Smooth muscle cell (in vitro differentiated cells): ENCODE data around the gene SEMA3C. TPM values are rescaled to one million over a fixed set of nuclear protein-coding genes. Genes with fewer than 3 reads are reported as not detected.
A peak's percentile ranks its signal among the peaks of the same experiment; 100 is the strongest.

Experiments used
- DNase-seq: peaks from one replicate; lab custom pipeline; 2025; ENCODE audit not compliant: unreplicated experiment; lab: John Stamatoyannopoulos, UW
- H2AFZ ChIP-seq: fragments of 200-600 bp; sonication (generic); 2 replicates; pipeline ENCODE4 v1.6.0; 2016; ENCODE audit warnings: antibody characterized with exemption, low read depth, mild to moderate bottlenecking
- H3F3A ChIP-seq: fragments of 200-600 bp; sonication (generic); 2 replicates; pipeline ENCODE4 v1.6.0; 2017; ENCODE audit warnings: antibody characterized with exemption, low read depth
- H3K27ac ChIP-seq: fragments of 200-600 bp; sonication (generic); 2 replicates; pipeline ENCODE4 v1.5.1; 2016; ENCODE audit warnings: low read depth, mild to moderate bottlenecking
- H3K27me3 ChIP-seq: fragments of 200-600 bp; sonication (generic); 2 replicates; pipeline ENCODE4 v1.6.1; 2016; ENCODE audit warnings: low read depth, mild to moderate bottlenecking
- H3K36me3 ChIP-seq: fragments of 200-600 bp; sonication (generic); 2 replicates; pipeline ENCODE4 v1.5.1; 2016; ENCODE audit warnings: low read depth
- H3K4me1 ChIP-seq: fragments of 200-600 bp; sonication (generic); 2 replicates; pipeline ENCODE4 v1.5.1; 2016; ENCODE audit warnings: low read depth
- H3K4me2 ChIP-seq: fragments of 200-600 bp; sonication (generic); 2 replicates; pipeline ENCODE4 v1.6.0; 2016; ENCODE audit warnings: mild to moderate bottlenecking
- H3K4me3 ChIP-seq: fragments of 200-600 bp; sonication (generic); 2 replicates; pipeline ENCODE4 v1.5.1; 2016; ENCODE audit warnings: mild to moderate bottlenecking
- H3K79me2 ChIP-seq: fragments of 200-600 bp; sonication (generic); 2 replicates; pipeline ENCODE4 v1.6.0; 2016; ENCODE audit warnings: low read depth, mild to moderate bottlenecking
- H3K9ac ChIP-seq: fragments of 200-600 bp; sonication (generic); 2 replicates; pipeline ENCODE4 v1.6.0; 2016; ENCODE audit warnings: low read depth
- H3K9me3 ChIP-seq: fragments of 200-600 bp; sonication (generic); replicated peaks from 2 replicates; pipeline ENCODE4 v1.5.1; 2016; ENCODE audit warnings: low read depth
- H4K20me1 ChIP-seq: fragments of 200-600 bp; sonication (generic); 2 replicates; pipeline ENCODE4 v1.6.0; 2016; ENCODE audit warnings: low read depth
- WGBS: methylation state at CpG from one replicate; pipeline ENCODE4 v1.1.7; 2016; ENCODE audit warnings: low lambda C conversion rate; 5-methylcytosine and 5-hydroxymethylcytosine counted together
- polyA plus RNA-seq: library from polyadenylated mRNA; unstranded; fragments of >200 nt; fragmentation: Nextera tagmentation; extraction: Ambion mirVana; gene quantifications from 2 replicates; pipeline ENCODE4 v1.2.1, GENCODE V29; 2016
- total RNA-seq: library from RNA; depleted of rRNA; stranded (reverse); fragments of >200 nt; gene quantifications from 2 replicates; pipeline ENCODE4 v1.2.3, GENCODE V29; 2014
- TF ChIP-seq, protein P1 (sequence below): fragments of 200-600 bp; sonication (generic); IDR thresholded peaks from 2 replicates; pipeline ENCODE4 v1.5.1; 2017; ENCODE audit warnings: borderline replicate concordance, mild to moderate bottlenecking, antibody characterized with exemption; ENCODE audit not compliant: insufficient read depth, poor library complexity, severe bottlenecking

The SEMA3C gene
- total and polyA plus RNA-seq, 2 experiments from 2014 or later: 20.6 to 295 TPM

DNA sequence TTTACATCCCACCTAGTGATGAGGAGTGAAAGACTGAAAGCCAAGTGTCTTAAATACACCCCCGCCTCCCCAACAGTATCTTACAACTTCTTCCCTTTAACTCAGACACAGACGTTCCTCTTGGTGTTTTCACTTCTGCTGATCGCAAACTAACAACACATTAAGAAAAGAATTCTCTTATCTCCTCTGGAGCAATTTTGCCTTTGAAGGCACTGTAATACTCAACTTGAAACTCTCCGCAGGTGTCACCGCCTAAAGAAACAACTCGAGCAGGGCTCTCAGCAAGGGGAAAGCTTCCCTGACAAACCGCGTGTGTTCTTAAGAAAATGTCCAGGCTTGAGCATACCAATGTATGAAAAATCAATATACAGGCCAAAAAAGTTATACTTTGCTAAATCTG lies 452 bp downstream of the SEMA3C start:
- Histone ChIP-seq H4K20me1 (no peaks in the 10 kb centered on the region), H3K27me3 (no peaks in the 10 kb centered on the region), H3K9ac (peak overlapping the region; percentile 72), H3K4me3 (peak overlapping the region; percentile 93), H3K36me3 (no peaks in the 10 kb centered on the region), H3F3A (no peaks in the 10 kb centered on the region), H3K27ac (peak overlapping the region; percentile 72), H2AFZ (peak overlapping the region; percentile 92), H3K4me2 (peak overlapping the region; percentile 95), H3K9me3 (no peaks in the 10 kb centered on the region), H3K79me2 (peaks cover 33% of the 10 kb centered on the region), H3K4me1 (peaks cover 2% of the 10 kb centered on the region)
- WGBS: 4% methylated on average over 8 of the region's 8 CpGs
- no peak for DNase-seq
- TF ChIP-seq, protein P1, sequence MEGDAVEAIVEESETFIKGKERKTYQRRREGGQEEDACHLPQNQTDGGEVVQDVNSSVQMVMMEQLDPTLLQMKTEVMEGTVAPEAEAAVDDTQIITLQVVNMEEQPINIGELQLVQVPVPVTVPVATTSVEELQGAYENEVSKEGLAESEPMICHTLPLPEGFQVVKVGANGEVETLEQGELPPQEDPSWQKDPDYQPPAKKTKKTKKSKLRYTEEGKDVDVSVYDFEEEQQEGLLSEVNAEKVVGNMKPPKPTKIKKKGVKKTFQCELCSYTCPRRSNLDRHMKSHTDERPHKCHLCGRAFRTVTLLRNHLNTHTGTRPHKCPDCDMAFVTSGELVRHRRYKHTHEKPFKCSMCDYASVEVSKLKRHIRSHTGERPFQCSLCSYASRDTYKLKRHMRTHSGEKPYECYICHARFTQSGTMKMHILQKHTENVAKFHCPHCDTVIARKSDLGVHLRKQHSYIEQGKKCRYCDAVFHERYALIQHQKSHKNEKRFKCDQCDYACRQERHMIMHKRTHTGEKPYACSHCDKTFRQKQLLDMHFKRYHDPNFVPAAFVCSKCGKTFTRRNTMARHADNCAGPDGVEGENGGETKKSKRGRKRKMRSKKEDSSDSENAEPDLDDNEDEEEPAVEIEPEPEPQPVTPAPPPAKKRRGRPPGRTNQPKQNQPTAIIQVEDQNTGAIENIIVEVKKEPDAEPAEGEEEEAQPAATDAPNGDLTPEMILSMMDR: no peak

DNA sequence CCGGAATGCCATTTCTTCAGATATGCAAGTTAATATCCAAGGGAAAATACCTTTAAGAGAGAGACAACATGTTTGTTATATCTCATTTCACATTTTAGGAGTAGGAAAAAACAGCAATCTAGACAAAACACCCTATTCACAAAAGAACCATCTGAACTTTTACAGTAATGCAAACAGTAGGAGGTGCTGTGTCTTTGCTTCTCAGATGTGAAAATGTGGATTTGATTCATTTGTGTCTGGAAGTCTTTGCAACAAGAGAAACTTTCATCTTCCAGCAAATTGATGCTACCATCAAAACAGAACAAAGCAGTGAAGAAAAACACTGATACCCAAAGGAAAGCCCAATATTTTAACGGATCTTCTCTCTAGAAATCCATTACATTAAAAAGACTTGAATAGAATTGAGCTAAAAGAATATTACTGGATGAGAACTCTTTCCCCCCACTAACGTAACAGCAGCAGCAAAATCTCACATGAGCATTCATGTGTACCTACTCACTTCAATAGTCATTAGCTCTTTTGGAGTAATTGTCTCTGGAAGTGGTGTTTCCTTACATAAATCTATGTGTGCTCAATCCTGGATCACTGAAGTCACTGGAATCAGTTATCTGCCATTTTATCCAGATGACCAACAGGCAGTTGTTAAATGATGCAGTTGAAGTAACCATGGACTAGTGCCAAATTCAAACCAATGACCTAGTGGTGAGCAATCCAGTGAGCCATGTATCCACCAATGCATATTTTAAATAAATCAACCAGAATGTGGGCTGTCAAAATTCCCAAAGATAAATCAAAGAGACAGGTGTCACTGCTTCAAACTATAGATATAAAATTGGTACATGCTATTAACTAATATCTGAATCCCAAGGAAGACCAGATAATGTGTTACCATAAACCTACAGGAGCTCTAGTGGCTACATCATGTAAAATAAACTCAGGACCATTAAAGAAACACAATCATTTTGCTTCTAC lies 1.8 kb downstream of the SEMA3C start:
- TF ChIP-seq, protein P1: peak; percentile 45
- H3K27ac ChIP-seq: peak overlapping the region; percentile 72
- no peaks in the 10 kb centered on the region for H3F3A ChIP-seq
- H3K4me1 ChIP-seq: peaks cover 2% of the 10 kb centered on the region
- no peaks in the 10 kb centered on the region for H3K27me3 ChIP-seq
- DNase-seq: no peak
- peaks cover 34% of the 10 kb centered on the region for H3K79me2 ChIP-seq
- H2AFZ ChIP-seq: no peak overlapping the region
- no peaks in the 10 kb centered on the region for H3K36me3 ChIP-seq
- H4K20me1 ChIP-seq: no peaks in the 10 kb centered on the region
- 62% methylated on average over 3 of the region's 3 CpGs for WGBS
- peak overlapping the region; percentile 95 for H3K4me2 ChIP-seq
- H3K9me3 ChIP-seq: no peaks in the 10 kb centered on the region
- H3K4me3 ChIP-seq: peak overlapping the region; percentile 93
- peak overlapping the region; percentile 72 for H3K9ac ChIP-seq

DNA sequence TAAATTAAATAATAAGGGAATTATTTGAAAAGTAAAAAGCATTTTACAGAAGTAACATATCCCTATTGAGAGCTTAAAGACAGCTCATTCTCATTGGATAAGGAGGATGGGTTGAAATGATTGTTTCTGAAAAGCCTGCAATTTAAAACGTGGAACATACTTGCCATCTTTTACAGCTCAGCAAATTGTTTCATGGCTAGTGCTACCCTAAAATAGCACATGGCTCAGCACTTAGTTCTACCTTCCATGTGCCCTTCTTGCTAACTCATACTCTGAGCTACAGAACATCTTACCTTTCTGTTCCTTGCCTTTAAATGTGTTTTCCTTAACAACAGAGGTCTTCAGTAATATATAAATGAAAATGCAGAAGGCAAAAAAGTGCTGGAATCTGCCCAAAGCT lies 8.6 kb downstream of the SEMA3C start:
- peaks cover 20% of the 10 kb centered on the region for H3K79me2 ChIP-seq
- no peaks in the 10 kb centered on the region for H3K9me3 ChIP-seq
- WGBS: 62% methylated on average over 1 of the region's 1 CpG
- H3K4me3 ChIP-seq: no peak overlapping the region
- no peaks in the 10 kb centered on the region for H4K20me1 ChIP-seq
- H2AFZ ChIP-seq: no peak overlapping the region
- no peaks in the 10 kb centered on the region for H3K36me3 ChIP-seq
- peaks cover 3% of the 10 kb centered on the region for H3K4me1 ChIP-seq
- TF ChIP-seq, protein P1: no peak
- H3K4me2 ChIP-seq: no peak overlapping the region
- no peak overlapping the region for H3K27ac ChIP-seq
- no peak overlapping the region for H3K9ac ChIP-seq
- DNase-seq: no peak
- no peaks in the 10 kb centered on the region for H3K27me3 ChIP-seq
- H3F3A ChIP-seq: no peaks in the 10 kb centered on the region
